ENCODE results near the gene FXN.

FXN gene

GRCh38 chr9:69149321-69149807 lies 113.8 kb downstream of the FXN start:
- peak; percentile 57 for DNase-seq (ENCODE audit: low read depth, low spot score)
- ChIA-PET CTCF (interaction anchor here (0.7 to 3.7 kb wide), 12 partner anchors 9 to 114 kb away, joined by 3 to 17 read pairs (median 4); partner anchors contain the start of gene FXN), POLR2A (interaction anchor here (0.6 to 1.0 kb wide), 3 partner anchors 67 to 114 kb away, joined by 3 read pairs; partner anchors contain the start of gene FXN)
- peak; percentile 46 for TF ChIP-seq CTCF (IDR thresholded peaks at IDR 0.05; ENCODE audit: insufficient read depth, low read length, missing control alignments)
- H3K4me3 ChIP-seq (ENCODE audit: low read depth, low read length): peak overlapping the region; percentile 29
